GM23338 (cell line): Measurements from ENCODE around the gene HDAC8. TPM values are rescaled to one million over a fixed set of nuclear protein-coding genes. Genes with fewer than 3 reads are reported as not detected.

ENCODE experiments used
- ATAC-seq: fragments of 200-7000 bp; cut with Tn5 transposase; 3 replicates; pipeline ENCODE4 v1.9.1; 2020
- DNase-seq: peaks from one replicate; pipeline ENCODE4 v3.0.0-alpha.2; 2015; ENCODE audit warnings: low spot score
- H2AFZ ChIP-seq: fragments of 200-600 bp; sonication (generic); 2 replicates; pipeline ENCODE4 v1.8.0; 2016; ENCODE audit warnings: antibody characterized with exemption, mild to moderate bottlenecking, moderate library complexity
- H3F3A ChIP-seq: fragments of 200-600 bp; sonication (generic); replicated peaks from 2 replicates; pipeline ENCODE4 v1.8.0; 2017; ENCODE audit warnings: antibody characterized with exemption, mixed run types, low read depth
- H3K27ac ChIP-seq: fragments of 200-600 bp; sonication (generic); 2 replicates; pipeline ENCODE4 v1.6.1; 2016; ENCODE audit warnings: low read depth
- H3K27me3 ChIP-seq: fragments of 200-600 bp; sonication (generic); 2 replicates; pipeline ENCODE4 v1.8.0; 2016; ENCODE audit warnings: mild to moderate bottlenecking, mixed run types, moderate library complexity; ENCODE audit not compliant: insufficient read depth
- H3K36me3 ChIP-seq: fragments of 200-600 bp; sonication (generic); 2 replicates; pipeline ENCODE4 v1.8.0; 2016; ENCODE audit warnings: mild to moderate bottlenecking; ENCODE audit not compliant: insufficient read depth
- H3K4me1 ChIP-seq: fragments of 200-600 bp; sonication (generic); 2 replicates; pipeline ENCODE4 v1.8.0; 2016; ENCODE audit warnings: mild to moderate bottlenecking, moderate library complexity; ENCODE audit not compliant: insufficient read depth
- H3K4me2 ChIP-seq: fragments of 200-600 bp; sonication (generic); 2 replicates; pipeline ENCODE4 v1.7.1; 2017; ENCODE audit warnings: mixed run types
- H3K4me3 ChIP-seq: fragments of 200-600 bp; sonication (generic); 2 replicates; pipeline ENCODE4 v1.6.1; 2016; ENCODE audit warnings: mixed run types
- H3K79me2 ChIP-seq: fragments of 200-600 bp; sonication (generic); replicated peaks from 2 replicates; pipeline ENCODE4 v1.8.0; 2017; ENCODE audit warnings: mild to moderate bottlenecking; ENCODE audit not compliant: insufficient read depth
- H3K9me2 ChIP-seq: fragments of 200-600 bp; sonication (generic); 2 replicates; pipeline ENCODE4 v1.8.0; 2017; ENCODE audit not compliant: insufficient read depth
- H4K20me1 ChIP-seq: fragments of 200-600 bp; sonication (generic); replicated peaks from 2 replicates; pipeline ENCODE4 v1.8.0; 2017; ENCODE audit warnings: mild to moderate bottlenecking; ENCODE audit not compliant: insufficient read depth
- H3K27ac Mint-ChIP-seq: 2 replicates; pipeline ENCODE4 v1.8.0; 2020; ENCODE audit warnings: inconsistent platforms, mild to moderate bottlenecking, moderate library complexity, mixed read lengths
- H3K27me3 Mint-ChIP-seq: 3 replicates; pipeline ENCODE4 v1.8.0; 2022; ENCODE audit warnings: low read depth, mild to moderate bottlenecking, moderate library complexity, mixed read lengths, inconsistent platforms; ENCODE audit not compliant: insufficient read depth, poor library complexity
- H3K36me3 Mint-ChIP-seq: 3 replicates; pipeline ENCODE4 v1.8.0; 2021; ENCODE audit warnings: low read depth, mild to moderate bottlenecking, inconsistent platforms, moderate library complexity, mixed read lengths
- H3K4me1 Mint-ChIP-seq: 3 replicates; pipeline ENCODE4 v1.8.0; 2020; ENCODE audit warnings: mild to moderate bottlenecking, inconsistent platforms, mixed read lengths
- H3K4me3 Mint-ChIP-seq: 3 replicates; pipeline ENCODE4 v1.8.0; 2021; ENCODE audit warnings: moderate library complexity, mild to moderate bottlenecking, inconsistent platforms, mixed read lengths
- H3K9me3 Mint-ChIP-seq: 3 replicates; pipeline ENCODE4 v1.8.0; 2020; ENCODE audit warnings: moderate library complexity, mild to moderate bottlenecking, inconsistent platforms, mixed read lengths
- CREB1 ChIP-seq: fragments of 250-450 bp; sonication (Bioruptor Pico); IDR thresholded peaks from 2 replicates; pipeline ENCODE4 v1.5.0; 2020; ENCODE audit warnings: low read depth, mild to moderate bottlenecking, moderate library complexity
- EZH2 ChIP-seq: fragments of 200-600 bp; sonication (generic); IDR thresholded peaks from one replicate; pipeline ENCODE4 v1.8.0; 2017; ENCODE audit warnings: antibody characterized with exemption, mild to moderate bottlenecking, low read depth; ENCODE audit not compliant: unreplicated experiment
- EZH2phosphoT487 ChIP-seq: fragments of 200-600 bp; sonication (generic); IDR thresholded peaks from one replicate; pipeline ENCODE4 v1.8.1; 2018; ENCODE audit warnings: antibody characterized with exemption; ENCODE audit not compliant: unreplicated experiment
- JUNB ChIP-seq: IDR thresholded peaks from one replicate; pipeline ENCODE4 v1.6.1; 2016; ENCODE audit warnings: antibody characterized with exemption; ENCODE audit not compliant: unreplicated experiment
- NANOG ChIP-seq: IDR thresholded peaks from 2 replicates; pipeline ENCODE4 v1.6.1; 2016; ENCODE audit warnings: antibody characterized with exemption, borderline replicate concordance
- POLR2AphosphoS5 ChIP-seq: IDR thresholded peaks from 2 replicates; pipeline ENCODE4 v1.6.1; 2016; ENCODE audit warnings: antibody characterized with exemption, low read depth
- STAT1 ChIP-seq: IDR thresholded peaks from one replicate; pipeline ENCODE4 v1.6.1; 2016; ENCODE audit warnings: antibody characterized with exemption; ENCODE audit not compliant: unreplicated experiment
- ZNF114 ChIP-seq: fragments of 250-450 bp; sonication (Bioruptor Pico); IDR thresholded peaks from 2 replicates; pipeline ENCODE4 v1.5.0; 2020; ENCODE audit warnings: mild to moderate bottlenecking, moderate library complexity
- ZNF331 ChIP-seq: fragments of 250-450 bp; sonication (Bioruptor Pico); IDR thresholded peaks from 2 replicates; pipeline ENCODE4 v1.5.0; 2020; ENCODE audit warnings: low read depth, mild to moderate bottlenecking, moderate library complexity
- polyA plus RNA-seq: library from polyadenylated mRNA; unstranded; fragments of >200 nt; fragmentation: Nextera tagmentation; extraction: Ambion mirVana; gene quantifications from 2 replicates; pipeline ENCODE4 v1.2.1, GENCODE V29; 2016
- total RNA-seq: library from RNA; depleted of rRNA; stranded (reverse); fragments of >200 nt; shearing (Covaris generic); gene quantifications from 2 replicates; pipeline ENCODE4 v1.2.3, GENCODE V29; 2014
- TF ChIP-seq, protein P1 (sequence below): IDR thresholded peaks from one replicate; pipeline ENCODE4 v1.6.1; 2018; ENCODE audit warnings: antibody characterized with exemption; ENCODE audit not compliant: unreplicated experiment
- TF ChIP-seq, protein P2 (sequence below): fragments of 250-450 bp; sonication (Bioruptor Pico); IDR thresholded peaks from 2 replicates; pipeline ENCODE4 v1.5.0; 2020; ENCODE audit warnings: mild to moderate bottlenecking, moderate library complexity
- TF ChIP-seq, protein P3 (sequence below): IDR thresholded peaks from 2 replicates; pipeline ENCODE4 v1.6.1; 2016; ENCODE audit warnings: antibody characterized with exemption
- TF ChIP-seq, protein P4 (sequence below), 2 experiments: fragments of 200-600 bp in 1 of 2; sonication (generic) in 1 of 2; conservative IDR thresholded peaks; 2 replicates each; pipeline versions ENCODE4 v1.5.1 to v1.6.1; 2016 to 2017; ENCODE audit warnings: antibody characterized with exemption in 2 of 2, low read depth in 2 of 2, mild to moderate bottlenecking in 2 of 2, moderate library complexity in 1 of 2

HDAC8 gene
- total and polyA plus RNA-seq, 2 experiments from 2014 or later, result 21.6 to 28.7 TPM

DNA sequence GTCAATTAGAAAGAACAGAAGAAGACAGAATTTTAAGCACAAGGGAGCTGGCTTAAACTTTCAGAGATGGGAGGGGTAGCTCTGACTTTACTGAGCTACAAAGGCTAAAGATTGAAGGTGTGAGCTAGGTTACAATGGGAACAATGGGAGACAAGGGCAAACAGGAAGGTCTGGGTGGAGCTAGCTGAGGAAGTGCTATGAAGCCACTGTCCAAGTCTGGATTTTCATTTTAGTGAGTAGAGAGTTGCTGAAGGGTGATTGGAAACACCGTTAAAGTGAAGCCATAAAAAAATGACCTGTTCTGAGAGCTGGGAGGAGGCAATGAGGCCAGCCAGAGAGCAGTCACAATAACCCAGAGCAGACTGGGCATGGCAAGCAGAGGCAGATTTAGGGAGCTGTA lies 162.7 kb downstream of the HDAC8 start:
- Mint-ChIP-seq H3K36me3 (peaks cover 9% of the 10 kb centered on the region; the same call in 2 of the 3 replicates), H3K27ac (no peak overlapping the region), H3K9me3 (no peaks in the 10 kb centered on the region; the same call in 2 of the 3 replicates), H3K4me1 (peaks cover 4% of the 10 kb centered on the region; the same call in 1 of the 3 replicates), H3K27me3 (peaks cover 2% of the 10 kb centered on the region), H3K4me3 (no peak overlapping the region)
- ATAC-seq, result no peak
- DNase-seq, result no peak
- H3K79me2 ChIP-seq, result no peaks in the 10 kb centered on the region
- TF ChIP-seq, protein P1, sequence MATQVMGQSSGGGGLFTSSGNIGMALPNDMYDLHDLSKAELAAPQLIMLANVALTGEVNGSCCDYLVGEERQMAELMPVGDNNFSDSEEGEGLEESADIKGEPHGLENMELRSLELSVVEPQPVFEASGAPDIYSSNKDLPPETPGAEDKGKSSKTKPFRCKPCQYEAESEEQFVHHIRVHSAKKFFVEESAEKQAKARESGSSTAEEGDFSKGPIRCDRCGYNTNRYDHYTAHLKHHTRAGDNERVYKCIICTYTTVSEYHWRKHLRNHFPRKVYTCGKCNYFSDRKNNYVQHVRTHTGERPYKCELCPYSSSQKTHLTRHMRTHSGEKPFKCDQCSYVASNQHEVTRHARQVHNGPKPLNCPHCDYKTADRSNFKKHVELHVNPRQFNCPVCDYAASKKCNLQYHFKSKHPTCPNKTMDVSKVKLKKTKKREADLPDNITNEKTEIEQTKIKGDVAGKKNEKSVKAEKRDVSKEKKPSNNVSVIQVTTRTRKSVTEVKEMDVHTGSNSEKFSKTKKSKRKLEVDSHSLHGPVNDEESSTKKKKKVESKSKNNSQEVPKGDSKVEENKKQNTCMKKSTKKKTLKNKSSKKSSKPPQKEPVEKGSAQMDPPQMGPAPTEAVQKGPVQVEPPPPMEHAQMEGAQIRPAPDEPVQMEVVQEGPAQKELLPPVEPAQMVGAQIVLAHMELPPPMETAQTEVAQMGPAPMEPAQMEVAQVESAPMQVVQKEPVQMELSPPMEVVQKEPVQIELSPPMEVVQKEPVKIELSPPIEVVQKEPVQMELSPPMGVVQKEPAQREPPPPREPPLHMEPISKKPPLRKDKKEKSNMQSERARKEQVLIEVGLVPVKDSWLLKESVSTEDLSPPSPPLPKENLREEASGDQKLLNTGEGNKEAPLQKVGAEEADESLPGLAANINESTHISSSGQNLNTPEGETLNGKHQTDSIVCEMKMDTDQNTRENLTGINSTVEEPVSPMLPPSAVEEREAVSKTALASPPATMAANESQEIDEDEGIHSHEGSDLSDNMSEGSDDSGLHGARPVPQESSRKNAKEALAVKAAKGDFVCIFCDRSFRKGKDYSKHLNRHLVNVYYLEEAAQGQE, result no peak
- no peak for TF ChIP-seq STAT1
- TF ChIP-seq, protein P2, sequence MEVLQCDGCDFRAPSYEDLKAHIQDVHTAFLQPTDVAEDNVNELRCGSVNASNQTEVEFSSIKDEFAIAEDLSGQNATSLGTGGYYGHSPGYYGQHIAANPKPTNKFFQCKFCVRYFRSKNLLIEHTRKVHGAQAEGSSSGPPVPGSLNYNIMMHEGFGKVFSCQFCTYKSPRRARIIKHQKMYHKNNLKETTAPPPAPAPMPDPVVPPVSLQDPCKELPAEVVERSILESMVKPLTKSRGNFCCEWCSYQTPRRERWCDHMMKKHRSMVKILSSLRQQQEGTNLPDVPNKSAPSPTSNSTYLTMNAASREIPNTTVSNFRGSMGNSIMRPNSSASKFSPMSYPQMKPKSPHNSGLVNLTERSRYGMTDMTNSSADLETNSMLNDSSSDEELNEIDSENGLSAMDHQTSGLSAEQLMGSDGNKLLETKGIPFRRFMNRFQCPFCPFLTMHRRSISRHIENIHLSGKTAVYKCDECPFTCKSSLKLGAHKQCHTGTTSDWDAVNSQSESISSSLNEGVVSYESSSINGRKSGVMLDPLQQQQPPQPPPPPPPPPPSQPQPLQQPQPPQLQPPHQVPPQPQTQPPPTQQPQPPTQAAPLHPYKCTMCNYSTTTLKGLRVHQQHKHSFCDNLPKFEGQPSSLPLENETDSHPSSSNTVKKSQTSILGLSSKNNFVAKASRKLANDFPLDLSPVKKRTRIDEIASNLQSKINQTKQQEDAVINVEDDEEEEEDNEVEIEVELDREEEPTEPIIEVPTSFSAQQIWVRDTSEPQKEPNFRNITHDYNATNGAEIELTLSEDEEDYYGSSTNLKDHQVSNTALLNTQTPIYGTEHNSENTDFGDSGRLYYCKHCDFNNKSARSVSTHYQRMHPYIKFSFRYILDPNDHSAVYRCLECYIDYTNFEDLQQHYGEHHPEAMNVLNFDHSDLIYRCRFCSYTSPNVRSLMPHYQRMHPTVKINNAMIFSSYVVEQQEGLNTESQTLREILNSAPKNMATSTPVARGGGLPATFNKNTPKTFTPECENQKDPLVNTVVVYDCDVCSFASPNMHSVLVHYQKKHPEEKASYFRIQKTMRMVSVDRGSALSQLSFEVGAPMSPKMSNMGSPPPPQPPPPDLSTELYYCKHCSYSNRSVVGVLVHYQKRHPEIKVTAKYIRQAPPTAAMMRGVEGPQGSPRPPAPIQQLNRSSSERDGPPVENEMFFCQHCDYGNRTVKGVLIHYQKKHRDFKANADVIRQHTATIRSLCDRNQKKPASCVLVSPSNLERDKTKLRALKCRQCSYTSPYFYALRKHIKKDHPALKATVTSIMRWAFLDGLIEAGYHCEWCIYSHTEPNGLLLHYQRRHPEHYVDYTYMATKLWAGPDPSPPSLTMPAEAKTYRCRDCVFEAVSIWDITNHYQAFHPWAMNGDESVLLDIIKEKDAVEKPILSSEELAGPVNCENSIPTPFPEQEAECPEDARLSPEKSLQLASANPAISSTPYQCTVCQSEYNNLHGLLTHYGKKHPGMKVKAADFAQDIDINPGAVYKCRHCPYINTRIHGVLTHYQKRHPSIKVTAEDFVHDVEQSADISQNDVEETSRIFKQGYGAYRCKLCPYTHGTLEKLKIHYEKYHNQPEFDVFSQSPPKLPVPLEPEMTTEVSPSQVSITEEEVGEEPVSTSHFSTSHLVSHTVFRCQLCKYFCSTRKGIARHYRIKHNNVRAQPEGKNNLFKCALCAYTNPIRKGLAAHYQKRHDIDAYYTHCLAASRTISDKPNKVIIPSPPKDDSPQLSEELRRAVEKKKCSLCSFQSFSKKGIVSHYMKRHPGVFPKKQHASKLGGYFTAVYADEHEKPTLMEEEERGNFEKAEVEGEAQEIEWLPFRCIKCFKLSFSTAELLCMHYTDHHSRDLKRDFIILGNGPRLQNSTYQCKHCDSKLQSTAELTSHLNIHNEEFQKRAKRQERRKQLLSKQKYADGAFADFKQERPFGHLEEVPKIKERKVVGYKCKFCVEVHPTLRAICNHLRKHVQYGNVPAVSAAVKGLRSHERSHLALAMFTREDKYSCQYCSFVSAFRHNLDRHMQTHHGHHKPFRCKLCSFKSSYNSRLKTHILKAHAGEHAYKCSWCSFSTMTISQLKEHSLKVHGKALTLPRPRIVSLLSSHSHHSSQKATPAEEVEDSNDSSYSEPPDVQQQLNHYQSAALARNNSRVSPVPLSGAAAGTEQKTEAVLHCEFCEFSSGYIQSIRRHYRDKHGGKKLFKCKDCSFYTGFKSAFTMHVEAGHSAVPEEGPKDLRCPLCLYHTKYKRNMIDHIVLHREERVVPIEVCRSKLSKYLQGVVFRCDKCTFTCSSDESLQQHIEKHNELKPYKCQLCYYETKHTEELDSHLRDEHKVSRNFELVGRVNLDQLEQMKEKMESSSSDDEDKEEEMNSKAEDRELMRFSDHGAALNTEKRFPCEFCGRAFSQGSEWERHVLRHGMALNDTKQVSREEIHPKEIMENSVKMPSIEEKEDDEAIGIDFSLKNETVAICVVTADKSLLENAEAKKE (CRISPR knock-in tag), result no peak
- no peak for TF ChIP-seq CREB1 (CRISPR knock-in tag)
- TF ChIP-seq JUNB, result no peak
- no peak for TF ChIP-seq EZH2
- TF ChIP-seq ZNF114, result no peak
- TF ChIP-seq, protein P3, sequence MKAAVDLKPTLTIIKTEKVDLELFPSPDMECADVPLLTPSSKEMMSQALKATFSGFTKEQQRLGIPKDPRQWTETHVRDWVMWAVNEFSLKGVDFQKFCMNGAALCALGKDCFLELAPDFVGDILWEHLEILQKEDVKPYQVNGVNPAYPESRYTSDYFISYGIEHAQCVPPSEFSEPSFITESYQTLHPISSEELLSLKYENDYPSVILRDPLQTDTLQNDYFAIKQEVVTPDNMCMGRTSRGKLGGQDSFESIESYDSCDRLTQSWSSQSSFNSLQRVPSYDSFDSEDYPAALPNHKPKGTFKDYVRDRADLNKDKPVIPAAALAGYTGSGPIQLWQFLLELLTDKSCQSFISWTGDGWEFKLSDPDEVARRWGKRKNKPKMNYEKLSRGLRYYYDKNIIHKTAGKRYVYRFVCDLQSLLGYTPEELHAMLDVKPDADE, result no peak
- TF ChIP-seq NANOG, result no peak
- TF ChIP-seq POLR2AphosphoS5, result no peak
- TF ChIP-seq, protein P4, sequence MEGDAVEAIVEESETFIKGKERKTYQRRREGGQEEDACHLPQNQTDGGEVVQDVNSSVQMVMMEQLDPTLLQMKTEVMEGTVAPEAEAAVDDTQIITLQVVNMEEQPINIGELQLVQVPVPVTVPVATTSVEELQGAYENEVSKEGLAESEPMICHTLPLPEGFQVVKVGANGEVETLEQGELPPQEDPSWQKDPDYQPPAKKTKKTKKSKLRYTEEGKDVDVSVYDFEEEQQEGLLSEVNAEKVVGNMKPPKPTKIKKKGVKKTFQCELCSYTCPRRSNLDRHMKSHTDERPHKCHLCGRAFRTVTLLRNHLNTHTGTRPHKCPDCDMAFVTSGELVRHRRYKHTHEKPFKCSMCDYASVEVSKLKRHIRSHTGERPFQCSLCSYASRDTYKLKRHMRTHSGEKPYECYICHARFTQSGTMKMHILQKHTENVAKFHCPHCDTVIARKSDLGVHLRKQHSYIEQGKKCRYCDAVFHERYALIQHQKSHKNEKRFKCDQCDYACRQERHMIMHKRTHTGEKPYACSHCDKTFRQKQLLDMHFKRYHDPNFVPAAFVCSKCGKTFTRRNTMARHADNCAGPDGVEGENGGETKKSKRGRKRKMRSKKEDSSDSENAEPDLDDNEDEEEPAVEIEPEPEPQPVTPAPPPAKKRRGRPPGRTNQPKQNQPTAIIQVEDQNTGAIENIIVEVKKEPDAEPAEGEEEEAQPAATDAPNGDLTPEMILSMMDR (conservative IDR thresholded peaks at IDR 0.05; ENCODE audit: low read depth in 2 of 2), result no peak
- no peak for TF ChIP-seq ZNF331 (CRISPR knock-in tag)
- no peak for TF ChIP-seq EZH2phosphoT487
- H3K36me3 ChIP-seq, result no peaks in the 10 kb centered on the region
- H2AFZ ChIP-seq, result no peak overlapping the region
- no peak overlapping the region for H3K27ac ChIP-seq
- no peaks in the 10 kb centered on the region for H3K4me1 ChIP-seq
- no peaks in the 10 kb centered on the region for H4K20me1 ChIP-seq
- H3F3A ChIP-seq, result no peaks in the 10 kb centered on the region
- no peaks in the 10 kb centered on the region for H3K9me2 ChIP-seq
- H3K4me2 ChIP-seq, result no peak overlapping the region
- no peaks in the 10 kb centered on the region for H3K27me3 ChIP-seq
- no peak overlapping the region for H3K4me3 ChIP-seq
